Brain microvascular endothelial cell (primary cell): ENCODE data around the gene SH3GL2.
"Not testable (repeated sequence)": the region's sequence is repeated elsewhere in the genome, so short reads cannot be mapped to it uniquely, and the experiment has no call there.

Experiments
- DNase-seq: peaks from one replicate; pipeline ENCODE4 v3.0.0-alpha.2; 2020
- H3K27ac ChIP-seq: fragments of 250-450 bp; sonication (Bioruptor Pico); 2 replicates; pipeline ENCODE4 v1.5.1; 2020; ENCODE audit warnings: mild to moderate bottlenecking, moderate library complexity
- H3K27me3 ChIP-seq: fragments of 250-450 bp; sonication (Bioruptor Pico); replicated peaks from 2 replicates; pipeline ENCODE4 v1.5.1; 2020; ENCODE audit warnings: mild to moderate bottlenecking
- H3K36me3 ChIP-seq: fragments of 250-450 bp; sonication (Bioruptor Pico); replicated peaks from 2 replicates; pipeline ENCODE4 v1.5.1; 2020; ENCODE audit warnings: mild to moderate bottlenecking
- H3K4me3 ChIP-seq: 2 replicates; pipeline ENCODE4 v1.5.1; 2011; ENCODE audit warnings: low read depth, mild to moderate bottlenecking, control low read depth, low read length, moderate library complexity
- in situ Hi-C: cut with HindIII; loops from 2 replicates; pipeline ENCODE4 v1.10.0; 2017; ENCODE audit warnings: low sequenced_read_pairs, low pct_ligation_motif_present
- TF ChIP-seq, protein P1 (sequence below): IDR thresholded peaks from 2 replicates; pipeline ENCODE4 v1.5.1; 2011; ENCODE audit warnings: low read depth, mild to moderate bottlenecking, moderate library complexity, low read length, control low read depth, inconsistent platforms; ENCODE audit errors: missing control alignments

The SH3GL2 gene

DNA sequence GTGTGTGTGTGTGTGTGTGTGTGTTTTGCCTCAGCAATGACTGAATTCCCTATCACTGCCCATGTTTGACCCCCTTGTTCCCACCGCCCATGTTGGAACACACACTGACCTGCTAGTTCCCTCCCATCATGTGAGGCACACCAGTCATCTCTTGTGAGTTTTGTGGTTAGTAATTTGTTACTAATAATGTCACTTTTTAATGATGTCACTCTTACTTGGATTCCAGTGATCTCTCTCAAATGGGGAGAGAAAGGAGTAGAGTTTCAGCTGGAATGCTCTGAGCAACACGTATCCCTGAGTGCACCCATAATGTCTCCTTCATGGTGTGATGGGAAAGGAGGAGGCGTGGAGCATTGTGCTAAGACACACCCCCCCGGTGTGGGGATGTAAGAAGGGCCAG lies 172.6 kb downstream of the SH3GL2 start:
- Histone ChIP-seq H3K4me3 (no peak overlapping the region), H3K27ac (no peak overlapping the region), H3K27me3 (no peaks in the 10 kb centered on the region), H3K36me3 (no peaks in the 10 kb centered on the region)
- in situ Hi-C loops: no loop called here
- TF ChIP-seq, protein P1, sequence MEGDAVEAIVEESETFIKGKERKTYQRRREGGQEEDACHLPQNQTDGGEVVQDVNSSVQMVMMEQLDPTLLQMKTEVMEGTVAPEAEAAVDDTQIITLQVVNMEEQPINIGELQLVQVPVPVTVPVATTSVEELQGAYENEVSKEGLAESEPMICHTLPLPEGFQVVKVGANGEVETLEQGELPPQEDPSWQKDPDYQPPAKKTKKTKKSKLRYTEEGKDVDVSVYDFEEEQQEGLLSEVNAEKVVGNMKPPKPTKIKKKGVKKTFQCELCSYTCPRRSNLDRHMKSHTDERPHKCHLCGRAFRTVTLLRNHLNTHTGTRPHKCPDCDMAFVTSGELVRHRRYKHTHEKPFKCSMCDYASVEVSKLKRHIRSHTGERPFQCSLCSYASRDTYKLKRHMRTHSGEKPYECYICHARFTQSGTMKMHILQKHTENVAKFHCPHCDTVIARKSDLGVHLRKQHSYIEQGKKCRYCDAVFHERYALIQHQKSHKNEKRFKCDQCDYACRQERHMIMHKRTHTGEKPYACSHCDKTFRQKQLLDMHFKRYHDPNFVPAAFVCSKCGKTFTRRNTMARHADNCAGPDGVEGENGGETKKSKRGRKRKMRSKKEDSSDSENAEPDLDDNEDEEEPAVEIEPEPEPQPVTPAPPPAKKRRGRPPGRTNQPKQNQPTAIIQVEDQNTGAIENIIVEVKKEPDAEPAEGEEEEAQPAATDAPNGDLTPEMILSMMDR: no peak
- no peak for DNase-seq

- Histone ChIP-seq H3K27ac (no peak overlapping the region), H3K36me3 (no peaks in the 10 kb centered on the region), H3K27me3 (no peaks in the 10 kb centered on the region), H3K4me3 (no peak overlapping the region)
- in situ Hi-C loops: no loop called here
- DNase-seq: no peak
- TF ChIP-seq, protein P1: no peak
Measured at GRCh38 chr9:17752021-17752420, 173.2 kb downstream of the SH3GL2 start.

- no peak overlapping the region for H3K4me3 ChIP-seq
- in situ Hi-C loops: no loop called here
- no peaks in the 10 kb centered on the region for H3K36me3 ChIP-seq
- no peaks in the 10 kb centered on the region for H3K27me3 ChIP-seq
- H3K27ac ChIP-seq: no peak overlapping the region
- TF ChIP-seq, protein P1: no peak
- no peak for DNase-seq
Measured at GRCh38 chr9:17757816-17758215, 178.9 kb downstream of the SH3GL2 start.

DNA sequence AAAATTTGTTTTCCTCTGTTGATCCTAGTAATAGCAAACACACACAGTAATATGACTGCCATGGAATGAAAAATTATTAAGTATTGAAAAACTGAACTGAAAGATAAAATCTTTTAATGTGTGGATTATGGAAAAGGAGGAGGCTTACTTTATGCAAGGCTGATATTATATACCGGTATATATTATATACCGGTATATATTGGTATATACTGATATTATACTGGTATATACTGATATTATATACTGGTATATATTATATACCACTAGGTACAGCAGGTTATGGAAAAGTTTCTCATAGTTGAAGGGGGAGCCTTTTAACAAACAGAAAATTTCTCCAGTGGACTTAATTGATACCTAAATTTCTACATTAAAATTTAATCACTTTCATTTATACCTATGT lies 181.4 kb downstream of the SH3GL2 start:
- H3K27ac ChIP-seq: no peak overlapping the region
- no peaks in the 10 kb centered on the region for H3K27me3 ChIP-seq
- H3K4me3 ChIP-seq: no peak overlapping the region
- DNase-seq: no peak
- in situ Hi-C loops: no loop called here
- TF ChIP-seq, protein P1: no peak
- H3K36me3 ChIP-seq: no peaks in the 10 kb centered on the region

DNA sequence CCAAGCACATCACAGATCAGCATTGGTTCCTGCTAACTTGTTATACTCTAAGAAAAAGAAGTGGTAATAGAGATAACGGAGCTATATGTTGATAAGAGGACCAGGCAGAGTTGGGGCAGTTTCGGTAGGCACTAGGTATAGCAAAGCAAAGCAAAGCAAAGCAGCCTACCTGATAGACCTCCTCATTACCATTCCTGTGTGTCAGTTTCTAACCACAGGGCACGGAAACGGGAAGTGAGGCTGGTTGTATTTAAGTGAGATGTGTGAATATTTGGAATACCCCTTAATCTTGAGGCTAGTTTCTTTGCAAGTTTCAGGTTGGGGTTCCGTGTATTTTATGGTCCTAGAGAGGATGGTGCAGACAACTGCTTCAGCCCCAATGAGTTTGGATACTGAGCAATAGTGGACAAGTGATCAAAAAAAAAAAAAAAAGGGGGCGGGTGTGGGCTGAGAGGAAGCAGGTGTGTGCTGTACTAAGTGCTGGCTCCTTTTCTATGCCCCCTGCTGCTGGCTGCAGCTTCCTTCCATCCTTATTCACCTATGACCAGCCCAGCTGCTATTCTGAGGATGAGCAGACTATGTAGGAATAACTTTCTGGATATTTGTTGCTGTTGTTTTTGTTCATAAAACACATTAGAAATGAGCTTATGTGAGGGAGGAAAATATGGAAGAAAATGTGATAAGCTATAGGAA lies 183.3 kb downstream of the SH3GL2 start:
- no peaks in the 10 kb centered on the region for H3K36me3 ChIP-seq
- no peak overlapping the region for H3K27ac ChIP-seq
- no peak for DNase-seq
- in situ Hi-C loops: no loop called here
- H3K27me3 ChIP-seq: no peaks in the 10 kb centered on the region
- H3K4me3 ChIP-seq: no peak overlapping the region
- TF ChIP-seq, protein P1: no peak

DNA sequence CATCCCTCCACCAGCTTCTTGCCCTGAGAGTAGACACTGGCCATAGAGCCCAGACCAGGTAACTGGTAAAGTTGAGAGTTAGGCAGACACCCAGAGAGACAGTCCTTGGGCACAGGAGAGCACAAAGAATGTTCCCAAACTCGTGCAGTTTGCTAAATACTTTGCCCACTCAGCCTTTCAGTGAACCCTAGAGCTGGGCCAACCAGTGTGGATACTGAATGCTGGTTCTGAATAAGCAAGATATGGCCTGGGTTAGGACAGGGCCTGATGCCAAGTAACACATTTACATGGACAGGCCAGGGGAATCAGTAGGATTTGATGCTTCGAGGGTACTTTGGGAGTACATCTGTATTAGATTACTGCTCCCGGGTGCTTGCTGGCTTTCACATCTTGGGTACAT lies 185.4 kb downstream of the SH3GL2 start:
- no peak for DNase-seq
- no peaks in the 10 kb centered on the region for H3K36me3 ChIP-seq
- in situ Hi-C loops: no loop called here
- H3K27me3 ChIP-seq: no peaks in the 10 kb centered on the region
- H3K4me3 ChIP-seq: no peak overlapping the region
- TF ChIP-seq, protein P1: no peak
- H3K27ac ChIP-seq: no peak overlapping the region

GRCh38 chr9:17765131-17765530 lies 186.3 kb downstream of the SH3GL2 start:
- H3K27ac ChIP-seq, in situ Hi-C loops: not testable (repeated sequence)

More at GRCh38 chr9:17765131-17765530, 186.3 kb downstream of the SH3GL2 start:
- not testable (repeated sequence) for H3K36me3 ChIP-seq, H3K4me3 ChIP-seq, H3K27me3 ChIP-seq, DNase-seq
